Effector memory CD4-positive, alpha-beta T cell (primary cell): ENCODE data around the gene CIB2.

Source experiments
- DNase-seq, 3 donors: peaks; one replicate each; pipeline ENCODE4 v3.0.0-alpha.2; 2020
- H3K27ac ChIP-seq: 2 replicates; pipeline ENCODE4 v1.7.0; 2013; ENCODE audit warnings: mild to moderate bottlenecking, low read length, moderate library complexity; ENCODE audit not compliant: insufficient read depth, poor library complexity, severe bottlenecking
- H3K27me3 ChIP-seq: replicated peaks from 2 replicates; pipeline ENCODE4 v1.7.0; 2013; ENCODE audit warnings: mild to moderate bottlenecking, low read length; ENCODE audit not compliant: insufficient read depth, control insufficient read depth, poor library complexity, severe bottlenecking
- H3K36me3 ChIP-seq: 2 replicates; pipeline ENCODE4 v1.7.0; 2013; ENCODE audit warnings: mild to moderate bottlenecking, low read length, moderate library complexity; ENCODE audit not compliant: control insufficient read depth, insufficient read depth
- H3K4me1 ChIP-seq: 2 replicates; pipeline ENCODE4 v1.7.0; 2013; ENCODE audit warnings: low read length, mild to moderate bottlenecking; ENCODE audit not compliant: control insufficient read depth, insufficient read depth, poor library complexity, severe bottlenecking
- H3K4me3 ChIP-seq: 2 replicates; pipeline ENCODE4 v1.7.0; 2013; ENCODE audit warnings: low read length, low read depth, mild to moderate bottlenecking; ENCODE audit not compliant: insufficient read depth, poor library complexity, severe bottlenecking
- H3K9me3 ChIP-seq: 2 replicates; pipeline ENCODE4 v1.7.0; 2013; ENCODE audit warnings: mild to moderate bottlenecking, low read length, moderate library complexity; ENCODE audit not compliant: control insufficient read depth

Gene CIB2

GRCh38 chr15:78085928-78086327 is 45.3 kb downstream of the CIB2 start:
- H3K27ac ChIP-seq = no peak overlapping the region
- no peaks in the 10 kb centered on the region for H3K4me1 ChIP-seq
- no peak for DNase-seq
- no peaks in the 10 kb centered on the region for H3K27me3 ChIP-seq
- no peaks in the 10 kb centered on the region for H3K9me3 ChIP-seq
- no peak overlapping the region for H3K4me3 ChIP-seq
- no peaks in the 10 kb centered on the region for H3K36me3 ChIP-seq

- no peaks in the 10 kb centered on the region for H3K9me3 ChIP-seq
- H3K4me3 ChIP-seq = no peak overlapping the region
- no peaks in the 10 kb centered on the region for H3K4me1 ChIP-seq
- H3K27ac ChIP-seq = no peak overlapping the region
- DNase-seq = no peak
- H3K36me3 ChIP-seq = no peaks in the 10 kb centered on the region
- no peaks in the 10 kb centered on the region for H3K27me3 ChIP-seq
Observed at GRCh38 chr15:78084449-78084750, 46.8 kb downstream of the CIB2 start.

- H3K4me1 ChIP-seq = no peaks in the 10 kb centered on the region
- H3K36me3 ChIP-seq = no peaks in the 10 kb centered on the region
- no peaks in the 10 kb centered on the region for H3K9me3 ChIP-seq
- H3K27ac ChIP-seq = no peak overlapping the region
- no peak for DNase-seq
- H3K27me3 ChIP-seq = no peaks in the 10 kb centered on the region
- H3K4me3 ChIP-seq = no peak overlapping the region
Observed at GRCh38 chr15:78083687-78084448, 47.4 kb downstream of the CIB2 start.

- H3K4me1 ChIP-seq = no peaks in the 10 kb centered on the region
- H3K9me3 ChIP-seq = no peaks in the 10 kb centered on the region
- DNase-seq = no peak
Observed at GRCh38 chr15:78083186-78083585, 48.1 kb downstream of the CIB2 start.

GRCh38 chr15:78082743-78083110 is 48.5 kb downstream of the CIB2 start:
- Histone ChIP-seq H3K9me3 (no peaks in the 10 kb centered on the region), H3K4me1 (no peaks in the 10 kb centered on the region), H3K27ac (no peak overlapping the region), H3K27me3 (no peaks in the 10 kb centered on the region), H3K36me3 (no peaks in the 10 kb centered on the region), H3K4me3 (no peak overlapping the region)
- no peak for DNase-seq

More at GRCh38 chr15:78083186-78083585, 48.1 kb downstream of the CIB2 start:
- H3K36me3 ChIP-seq = no peaks in the 10 kb centered on the region
- no peak overlapping the region for H3K27ac ChIP-seq
- no peaks in the 10 kb centered on the region for H3K27me3 ChIP-seq
- H3K4me3 ChIP-seq = no peak overlapping the region

- no peak overlapping the region for H3K4me3 ChIP-seq
- H3K4me1 ChIP-seq = no peaks in the 10 kb centered on the region
- H3K27me3 ChIP-seq = no peaks in the 10 kb centered on the region
- DNase-seq = no peak
- H3K9me3 ChIP-seq = no peaks in the 10 kb centered on the region
- no peak overlapping the region for H3K27ac ChIP-seq
- H3K36me3 ChIP-seq = no peaks in the 10 kb centered on the region
Observed at GRCh38 chr15:78082106-78082742, 49.0 kb downstream of the CIB2 start.

GRCh38 chr15:78080088-78080460 is 51.2 kb downstream of the CIB2 start:
- H3K9me3 ChIP-seq = no peaks in the 10 kb centered on the region
- DNase-seq = no peak
- H3K4me3 ChIP-seq = no peak overlapping the region

GRCh38 chr15:78079298-78080087 is 51.8 kb downstream of the CIB2 start:
- no peaks in the 10 kb centered on the region for H3K36me3 ChIP-seq
- peaks cover 9% of the 10 kb centered on the region for H3K4me1 ChIP-seq
- H3K4me3 ChIP-seq = no peak overlapping the region
- H3K27me3 ChIP-seq = no peaks in the 10 kb centered on the region
- H3K9me3 ChIP-seq = no peaks in the 10 kb centered on the region
- no peak for DNase-seq
- no peak overlapping the region for H3K27ac ChIP-seq

More at GRCh38 chr15:78080088-78080460, 51.2 kb downstream of the CIB2 start:
- Histone ChIP-seq H3K4me1 (peaks cover 9% of the 10 kb centered on the region), H3K36me3 (no peaks in the 10 kb centered on the region), H3K27ac (no peak overlapping the region), H3K27me3 (no peaks in the 10 kb centered on the region)

GRCh38 chr15:78077871-78078210 is 53.4 kb downstream of the CIB2 start:
- Histone ChIP-seq H3K4me3 (peak overlapping the region; percentile 66), H3K27me3 (no peaks in the 10 kb centered on the region), H3K36me3 (no peaks in the 10 kb centered on the region), H3K27ac (peak overlapping the region; percentile 48), H3K9me3 (no peaks in the 10 kb centered on the region), H3K4me1 (peaks cover 13% of the 10 kb centered on the region)
- DNase-seq = no peak
